Measurements from ENCODE around the gene THADA.
"Not testable (repeated sequence)": the region's sequence is repeated elsewhere in the genome, so short reads cannot be mapped to it uniquely, and the experiment has no call there.

The THADA gene

DNA sequence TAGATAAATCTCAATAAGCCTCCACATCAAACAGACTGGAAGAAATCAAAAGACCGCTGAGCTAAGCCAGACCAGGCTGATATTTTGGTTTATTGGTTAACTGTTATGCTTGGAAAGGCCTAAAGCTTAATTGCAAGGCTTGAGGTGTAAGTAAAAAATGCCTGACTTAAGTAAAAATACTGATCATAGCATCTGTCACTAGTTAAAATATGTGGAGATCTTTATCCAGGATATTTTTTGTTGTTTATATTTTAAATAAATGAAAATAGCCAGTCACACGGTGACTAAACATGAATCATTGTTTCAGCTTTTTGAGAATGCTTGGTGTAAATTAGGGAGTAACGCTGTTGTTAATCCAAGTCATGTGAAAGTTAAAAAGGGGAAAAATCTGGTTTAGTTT is 127.9 kb downstream of the THADA start:
- DNase-seq (ENCODE audit: low read depth in 2 of 2, low spot score in 1 of 2): no peak

- DNase-seq (ENCODE audit: low read depth in 2 of 2, low spot score in 1 of 2): no peak
These were observed 130.6 kb downstream of the THADA start for GRCh38 chr2:43465234-43465633.

- DNase-seq (ENCODE audit: low read depth in 2 of 2, low spot score in 1 of 2): no peak
These were observed 131.2 kb downstream of the THADA start for GRCh38 chr2:43464590-43464989.

DNA sequence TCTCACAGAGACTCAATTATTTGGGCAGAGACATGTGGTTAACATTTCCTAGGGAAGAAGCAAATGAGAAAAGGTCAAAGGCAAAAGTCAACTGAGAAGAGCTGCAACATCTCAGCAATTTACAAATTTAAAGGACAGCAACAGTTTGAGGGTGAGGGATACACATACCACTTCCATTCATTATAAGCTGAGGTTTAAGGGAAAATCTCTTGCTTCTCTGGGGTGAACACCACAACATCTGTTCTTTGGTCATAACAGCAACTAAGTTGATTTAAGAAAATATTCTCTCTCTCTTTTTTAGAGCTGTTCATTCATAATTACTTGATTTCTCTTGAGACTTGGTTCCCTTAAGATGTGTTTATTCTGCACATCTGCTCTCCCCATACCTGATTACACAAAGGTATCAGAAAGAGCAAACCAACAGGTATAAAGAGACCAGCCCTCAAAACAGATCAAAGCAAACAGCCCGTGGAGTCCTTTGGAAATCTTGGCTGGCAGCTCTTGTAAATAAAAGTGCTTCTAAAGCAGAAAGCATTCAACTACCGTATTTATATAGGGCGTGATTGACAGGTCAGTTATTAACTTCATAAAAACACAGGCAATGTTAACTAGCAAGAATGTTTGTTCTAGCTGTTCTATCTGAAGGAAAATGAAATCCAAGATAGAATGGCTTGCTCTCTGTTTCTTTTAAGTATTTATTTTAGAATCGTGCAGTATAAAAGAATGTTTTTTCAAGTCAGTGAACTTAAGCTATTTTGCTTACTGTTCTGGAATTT is 132.8 kb downstream of the THADA start:
- no peak for DNase-seq (ENCODE audit: low read depth in 2 of 2, low spot score in 1 of 2)

DNA sequence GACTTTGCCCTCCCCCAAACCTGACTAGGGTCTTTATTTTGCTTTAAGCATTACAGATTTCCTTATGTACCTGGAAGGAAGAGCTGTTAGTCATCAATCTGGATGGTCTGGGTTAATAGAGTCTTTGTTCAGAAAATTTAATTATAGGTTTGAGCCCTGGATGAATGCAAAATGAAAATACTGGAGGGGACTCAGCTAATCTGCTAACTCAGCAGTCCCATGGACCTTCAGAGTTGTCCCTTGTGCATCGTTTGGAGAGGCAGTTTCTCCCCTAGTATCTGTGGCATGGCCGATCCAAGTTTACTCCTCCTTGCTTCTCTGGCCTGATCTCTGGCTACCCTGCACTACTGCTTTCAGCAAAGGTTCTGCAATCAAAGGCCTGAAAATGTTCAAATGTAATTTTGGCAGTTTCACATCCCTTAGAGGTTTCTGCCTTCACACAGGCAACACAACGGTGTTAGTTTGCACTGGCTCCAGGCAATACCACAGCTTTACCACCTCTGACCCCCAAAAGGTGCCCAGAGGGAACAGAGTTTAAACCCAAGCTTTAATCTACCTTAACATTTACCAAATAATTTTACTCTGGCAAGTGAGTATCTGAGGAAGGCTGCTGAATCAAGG is 134.3 kb downstream of the THADA start:
- no peak for DNase-seq (ENCODE audit: low read depth in 2 of 2, low spot score in 1 of 2)

GRCh38 chr2:43460611-43461365 is 135.1 kb downstream of the THADA start:
- DNase-seq (ENCODE audit: low read depth in 2 of 2, low spot score in 1 of 2): no peak

GRCh38 chr2:43460174-43460546 is 135.7 kb downstream of the THADA start:
- no peak for DNase-seq (ENCODE audit: low read depth in 2 of 2, low spot score in 1 of 2)

GRCh38 chr2:43459446-43460173 is 136.2 kb downstream of the THADA start:
- DNase-seq (ENCODE audit: low read depth in 2 of 2, low spot score in 1 of 2): no peak

DNA sequence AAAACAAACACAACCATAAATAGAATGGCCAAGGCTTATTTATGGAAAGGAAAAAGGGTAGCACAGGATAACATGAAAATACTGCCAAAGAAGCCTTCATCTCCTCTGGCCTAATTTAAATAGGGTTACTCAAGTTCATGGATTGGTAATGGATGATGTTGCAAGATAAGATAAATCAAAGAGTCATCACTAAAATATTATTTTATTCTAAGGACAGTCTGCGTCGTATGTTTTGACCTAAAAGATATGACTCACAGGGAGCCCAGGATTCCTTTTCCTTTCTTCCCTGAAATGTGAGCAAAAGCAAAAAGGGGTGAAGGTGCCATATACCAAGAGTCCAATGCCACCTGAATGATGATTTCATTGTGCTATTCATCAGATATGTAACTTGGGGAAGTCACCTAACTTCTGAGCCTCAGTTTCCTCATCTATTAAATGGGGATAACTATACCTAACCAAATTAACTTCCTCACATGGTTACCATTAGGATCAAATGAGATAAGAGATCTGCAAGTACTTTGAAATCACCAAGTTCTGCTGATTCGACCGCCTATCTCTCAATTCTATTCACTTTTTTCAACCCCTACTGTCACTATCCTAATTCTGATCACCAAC is 137.7 kb downstream of the THADA start:
- no peak for DNase-seq (ENCODE audit: low read depth in 2 of 2, low spot score in 1 of 2)

DNA sequence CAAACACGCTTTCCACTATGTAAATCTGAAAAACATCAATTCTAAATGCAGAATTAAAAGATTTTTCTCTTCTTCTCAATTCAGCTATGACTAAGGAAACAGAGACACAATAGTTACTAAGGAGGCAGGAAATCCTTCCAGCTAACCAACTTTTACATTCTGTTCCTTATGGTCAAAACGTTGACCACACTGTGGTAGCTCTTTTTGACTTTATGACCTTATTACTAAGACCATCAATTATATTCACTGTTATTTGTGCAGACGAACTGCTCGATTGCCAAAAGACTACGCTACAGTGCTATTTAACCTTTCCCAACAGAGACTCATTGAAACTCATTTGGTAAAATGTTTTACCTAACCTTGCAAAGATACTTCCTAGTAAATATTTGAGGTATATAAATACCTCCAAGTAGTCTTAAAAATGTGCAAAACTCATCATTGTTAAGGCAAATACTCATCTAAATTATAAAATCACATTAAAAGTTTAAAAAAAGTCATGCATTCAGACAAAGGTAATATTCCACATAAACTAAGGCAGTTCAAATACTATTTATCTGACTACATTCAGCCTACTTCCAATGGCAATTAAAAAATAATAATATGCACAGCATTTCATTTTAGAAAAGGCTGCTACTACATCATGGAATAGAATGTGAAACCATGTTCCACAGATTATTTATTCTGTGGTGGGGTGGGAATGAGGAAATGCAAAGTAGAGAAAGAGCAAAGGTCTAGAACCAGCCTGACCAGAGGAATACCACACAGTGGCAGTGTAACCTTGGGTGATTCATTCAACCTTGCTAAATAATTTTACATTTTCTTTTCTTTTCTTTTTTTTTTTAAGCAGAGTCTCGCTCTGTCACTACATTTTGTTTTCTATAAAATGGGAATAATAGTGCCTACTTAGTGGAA is 139.9 kb downstream of the THADA start:
- no peak for DNase-seq (ENCODE audit: low read depth in 2 of 2, low spot score in 1 of 2)

- DNase-seq (ENCODE audit: low read depth in 2 of 2, low spot score in 1 of 2): no peak
These were observed 140.5 kb downstream of the THADA start for GRCh38 chr2:43455296-43455695.

- DNase-seq (ENCODE audit: low read depth in 2 of 2, low spot score in 1 of 2): no peak
These were observed 141.0 kb downstream of the THADA start for GRCh38 chr2:43454791-43455190.

DNA sequence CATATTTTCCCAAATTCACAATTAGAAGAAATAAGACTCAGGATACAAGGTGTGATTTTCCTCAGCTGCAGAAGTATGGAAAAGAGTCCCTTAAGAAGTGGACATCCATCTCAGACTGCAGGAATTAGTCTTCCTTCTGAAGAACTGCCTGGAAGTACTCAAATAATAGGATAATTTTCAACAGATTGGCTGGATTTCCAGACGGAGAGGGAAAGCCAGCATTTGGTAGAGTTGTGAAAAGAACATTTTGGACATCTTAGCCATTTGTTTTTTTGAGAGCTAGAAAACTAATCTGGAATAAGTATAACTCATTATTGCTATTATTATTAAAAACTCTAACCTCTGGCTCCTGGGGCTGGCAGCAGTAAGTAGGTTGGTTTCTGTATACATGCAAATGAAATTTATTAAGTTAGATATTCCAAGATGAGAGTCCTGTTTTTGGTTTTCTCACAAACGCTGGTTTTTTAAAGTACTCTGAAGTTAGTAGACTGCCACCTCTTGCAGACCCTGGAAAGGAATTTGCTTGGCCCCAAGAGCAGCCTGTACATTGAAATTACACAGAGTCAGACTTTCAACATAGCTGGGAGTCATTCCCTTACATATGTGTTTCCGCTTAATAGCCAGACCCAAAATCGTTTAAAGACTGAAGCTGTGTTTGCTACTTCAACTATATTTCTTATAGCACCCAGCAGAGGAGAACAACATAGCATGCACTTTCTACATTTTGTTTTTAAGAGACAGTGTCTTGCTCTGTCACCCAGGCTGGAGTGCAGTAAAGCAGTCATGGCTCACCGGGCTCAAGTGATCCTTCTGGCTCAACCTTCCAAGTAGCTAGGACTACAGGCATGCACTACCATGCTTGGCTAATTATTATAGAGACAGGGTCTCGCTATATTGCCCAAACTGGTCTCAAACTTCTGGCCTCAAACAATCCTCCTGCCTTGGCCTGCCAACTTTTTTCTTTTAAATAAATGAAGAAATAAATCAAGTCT is 142.4 kb downstream of the THADA start:
- DNase-seq (ENCODE audit: low read depth in 2 of 2, low spot score in 1 of 2): no peak

DNA sequence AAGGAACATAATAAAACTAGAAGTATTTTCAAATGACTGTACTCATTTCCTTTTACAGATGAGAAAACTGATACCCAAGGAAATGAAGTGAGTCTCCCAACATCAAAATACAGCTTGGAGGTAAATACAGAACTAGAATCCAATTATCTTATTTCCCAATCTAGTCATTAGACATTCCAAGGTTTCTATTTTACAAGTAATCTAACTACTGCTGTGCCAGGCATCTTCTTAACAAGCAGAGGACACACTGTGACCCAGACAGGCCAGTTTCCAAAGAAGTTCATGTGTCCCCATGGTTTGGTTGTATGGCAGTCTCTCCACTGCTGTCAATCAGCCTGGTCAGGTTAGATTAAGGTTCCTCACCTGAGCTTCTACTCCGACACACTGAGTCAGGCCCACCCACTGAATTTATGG is 143.5 kb downstream of the THADA start:
- no peak for DNase-seq (ENCODE audit: low read depth in 2 of 2, low spot score in 1 of 2)

- DNase-seq (ENCODE audit: low read depth in 2 of 2, low spot score in 1 of 2): no peak
These were observed 145.2 kb downstream of the THADA start for GRCh38 chr2:43450617-43451016.

- no peak for DNase-seq (ENCODE audit: low read depth in 2 of 2, low spot score in 1 of 2)
These were observed 147.1 kb downstream of the THADA start for GRCh38 chr2:43448822-43449110.

DNA sequence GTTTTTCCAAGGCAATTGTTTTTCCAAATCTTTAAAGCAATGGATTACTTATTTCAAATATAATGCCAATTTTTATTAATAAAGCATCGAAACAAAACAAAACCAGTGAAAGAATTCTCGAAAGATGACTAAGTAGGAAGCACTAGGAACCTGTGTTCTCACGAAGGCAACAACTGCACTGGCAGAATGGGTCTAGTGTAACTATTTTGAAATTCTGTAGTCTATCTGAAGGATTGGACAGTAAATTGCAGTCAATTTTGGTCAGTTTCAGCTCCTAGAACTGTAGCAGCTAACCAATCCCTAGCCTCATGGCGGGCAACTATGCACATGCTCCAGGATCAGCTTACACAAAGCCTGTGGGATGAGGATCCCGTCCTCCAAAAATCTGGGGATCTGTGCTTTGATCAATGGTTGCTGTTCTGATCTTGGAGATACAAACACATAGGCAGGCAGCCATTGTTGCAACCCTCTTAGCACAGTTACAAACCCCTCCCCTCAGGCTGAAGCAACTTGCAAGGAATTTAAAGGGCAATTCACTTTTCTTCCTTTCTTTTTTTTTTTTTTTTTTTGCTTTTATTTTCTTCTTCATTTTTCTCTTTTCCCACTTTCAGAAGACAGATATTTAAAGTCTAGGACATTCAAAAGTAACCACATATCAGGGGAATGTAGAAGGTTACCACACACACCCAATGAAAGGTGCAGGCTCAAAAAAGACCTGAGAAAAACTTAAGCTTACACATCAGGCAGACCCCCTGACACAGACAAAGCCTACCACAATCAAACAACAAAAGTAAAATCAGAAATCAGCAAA is 147.6 kb downstream of the THADA start:
- no peak for DNase-seq (ENCODE audit: low read depth in 2 of 2, low spot score in 1 of 2)

DNA sequence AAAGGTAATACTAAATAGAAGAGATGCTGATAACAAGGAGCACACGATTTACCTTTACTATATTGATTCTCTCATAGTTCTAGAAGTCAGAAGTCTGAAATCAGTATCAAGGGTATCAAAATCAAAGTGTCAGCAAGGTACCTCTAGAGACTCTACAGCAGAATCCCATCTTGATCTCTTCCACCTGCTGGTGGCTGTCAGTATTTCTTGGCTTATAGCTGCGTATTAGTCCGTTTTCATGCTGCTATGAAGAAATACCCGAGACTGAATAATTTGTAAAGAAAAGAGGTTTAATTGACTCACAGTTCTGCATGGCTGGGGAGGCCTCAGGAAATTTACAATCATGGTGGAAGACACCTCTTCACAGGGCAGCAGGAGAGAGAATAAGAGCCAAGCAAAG is 149.1 kb downstream of the THADA start:
- not testable (repeated sequence) for DNase-seq (ENCODE audit: low read depth in 2 of 2, low spot score in 1 of 2)

Measured in stimulated activated CD8-positive, alpha-beta memory T cell treated with anti-CD3 and anti-CD28 coated beads, Interleukin-4, amount 100 ng/mL, for 1 hour (primary cell).